T-cell (primary cell): ENCODE data around the gene INMT. TPM values are rescaled to one million over a fixed set of nuclear protein-coding genes. Genes with fewer than 3 reads are reported as not detected.

Experiments
- ATAC-seq, 4 experiments: fragments of 200-7000 bp in 3 of 4; fragments of 150-1000 bp in 1 of 4; cut with Tn5 transposase; replicated peaks in 1 of 4; 1 replicate in 3 of 4; 2 replicates in 1 of 4; pipeline ENCODE4 v1.10.0; 2021; ENCODE audit warnings: moderate library complexity in 3 of 4, mild to moderate bottlenecking in 2 of 4, moderate number of reproducible peaks in 1 of 4
- CTCF ChIA-PET, 2 donors: fragments of 300-600 bp; sonication (Branson Sonifier 250); formaldehyde crosslinking; loops; one replicate each; lab custom pipeline; 2022; ENCODE audit warnings: antibody characterized with exemption in 2 of 2; lab: Charles Lee
- POLR2A ChIA-PET, 2 donors: fragments of 300-600 bp; sonication (Branson Sonifier 250); formaldehyde crosslinking; loops; one replicate each; lab custom pipeline; 2022; ENCODE audit warnings: antibody characterized with exemption in 2 of 2; lab: Charles Lee
- DNase-seq, 35 experiments: peaks; one replicate each; pipeline versions ENCODE4 v3.0.0 to v3.0.0-alpha.2; 2013 to 2023
- H3K27ac ChIP-seq: one replicate; pipeline ENCODE4 v1.5.1; 2013; ENCODE audit warnings: low read length
- H3K27me3 ChIP-seq, 2 experiments: replicated peaks in 1 of 2; 1 replicate in 1 of 2; 2 replicates in 1 of 2; pipeline versions ENCODE4 v1.6.1 to v1.7.0; 2013; ENCODE audit warnings: low read length in 1 of 2, mixed read lengths in 1 of 2; ENCODE audit not compliant: control insufficient read depth in 2 of 2, insufficient read depth in 2 of 2; ENCODE audit errors: extremely low read depth in 1 of 2
- H3K36me3 ChIP-seq, 2 donors: 1 replicate in 1 of 2; 2 replicates in 1 of 2; pipeline versions ENCODE4 v1.6.1 to v1.7.0; 2013; ENCODE audit warnings: low read length in 1 of 2; ENCODE audit not compliant: control insufficient read depth in 2 of 2, insufficient read depth in 1 of 2; ENCODE audit errors: extremely low read depth in 1 of 2
- H3K4me1 ChIP-seq, 2 experiments: 1 replicate in 1 of 2; 2 replicates in 1 of 2; pipeline versions ENCODE4 v1.6.1 to v1.7.0; 2013; ENCODE audit warnings: low read length in 2 of 2, mixed read lengths in 1 of 2; ENCODE audit not compliant: insufficient read depth in 2 of 2, control insufficient read depth in 1 of 2; ENCODE audit errors: extremely low read depth in 1 of 2
- H3K4me3 ChIP-seq, 2 donors: 1 replicate in 1 of 2; 2 replicates in 1 of 2; pipeline versions ENCODE4 v1.5.1 to v1.7.0; 2013; ENCODE audit warnings: mild to moderate bottlenecking in 2 of 2, low read length in 1 of 2, moderate library complexity in 1 of 2; ENCODE audit not compliant: control insufficient read depth in 1 of 2; ENCODE audit errors: extremely low read depth in 1 of 2
- H3K9me3 ChIP-seq: 2 replicates; pipeline ENCODE4 v1.7.0; 2013
- H3K27ac Mint-ChIP-seq, 2 donors: one replicate each; pipeline ENCODE4 v1.8.0; 2020 to 2021; ENCODE audit warnings: mild to moderate bottlenecking in 2 of 2, mixed read lengths in 2 of 2
- H3K27me3 Mint-ChIP-seq, 2 donors: one replicate each; pipeline ENCODE4 v1.8.0; 2021 to 2022; ENCODE audit warnings: mixed read lengths in 2 of 2
- H3K36me3 Mint-ChIP-seq: one replicate; pipeline ENCODE4 v1.8.0; 2021; ENCODE audit warnings: mixed read lengths
- H3K4me1 Mint-ChIP-seq, 3 donors: one replicate each; pipeline ENCODE4 v1.8.0; 2020 to 2022; ENCODE audit warnings: mixed read lengths in 3 of 3, mild to moderate bottlenecking in 1 of 3
- H3K4me3 Mint-ChIP-seq, 3 donors: one replicate each; pipeline ENCODE4 v1.8.0; 2020 to 2022; ENCODE audit warnings: mild to moderate bottlenecking in 3 of 3, mixed read lengths in 3 of 3, moderate library complexity in 3 of 3
- H3K9me3 Mint-ChIP-seq, 3 donors: one replicate each; pipeline ENCODE4 v1.8.0; 2020 to 2022; ENCODE audit warnings: mixed read lengths in 3 of 3
- WGBS: methylation state at CpG from one replicate; pipeline ENCODE4 v1.1.5; 2013; ENCODE audit warnings: missing lambda C conversion rate; ENCODE audit not compliant: insufficient coverage; 5-methylcytosine and 5-hydroxymethylcytosine counted together
- total RNA-seq, 35 experiments: library from RNA in 6 of 35; stranded (reverse) in 6 of 35; fragments of 120-200 nt in 1 of 35; gene quantifications; one replicate each; pipeline versions ENCODE4 v1.2.1 to v1.2.4 and lab custom pipeline; 2013 to 2026

The INMT gene
- total RNA-seq, 5 donors from 2014 or later (not counting 1 experiment from before 2014, with no cell fraction given): 0.14 to 1.7 (median 0.75) TPM

DNA sequence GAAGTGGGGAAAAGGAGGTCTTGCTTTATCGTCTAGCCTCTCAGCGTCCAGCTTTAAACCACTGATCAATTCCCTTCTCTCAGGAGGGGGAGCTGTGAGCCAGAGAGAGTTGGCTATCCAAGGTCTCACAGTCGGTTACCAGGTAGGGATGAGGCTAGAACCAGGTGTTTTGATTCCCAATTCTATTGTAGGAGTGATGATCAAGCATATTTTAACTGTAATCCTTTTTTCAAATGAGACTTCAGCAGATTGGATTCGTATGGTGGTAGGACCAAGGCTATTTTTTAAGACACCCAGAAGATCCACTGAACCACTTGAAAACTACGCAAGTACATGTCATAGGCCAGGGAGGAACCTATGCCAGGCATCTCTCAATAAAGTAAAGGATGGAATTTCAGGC, 27.6 kb downstream of the INMT start:
- H3K36me3 Mint-ChIP-seq: peaks cover 11% of the 10 kb centered on the region
- no peaks in the 10 kb centered on the region for H3K4me1 Mint-ChIP-seq
- ATAC-seq: no peak
- POLR2A ChIA-PET: no interaction called here
- no peaks in the 10 kb centered on the region for H3K27me3 Mint-ChIP-seq
- CTCF ChIA-PET: no interaction called here
- Histone ChIP-seq H3K9me3 (no peaks in the 10 kb centered on the region), H3K27me3 (no peaks in the 10 kb centered on the region), H3K4me3 (no peak overlapping the region), H3K36me3 (peaks cover 0 to 5% of the 10 kb centered on the region in 2 donors), H3K4me1 (no peaks in the 10 kb centered on the region), H3K27ac (no peak overlapping the region)
- no CpG with 5 or more reads among the region's 5 CpGs for WGBS
- no peaks in the 10 kb centered on the region for H3K9me3 Mint-ChIP-seq
- no peak for DNase-seq
- no peak overlapping the region for H3K4me3 Mint-ChIP-seq
- no peak overlapping the region for H3K27ac Mint-ChIP-seq

DNA sequence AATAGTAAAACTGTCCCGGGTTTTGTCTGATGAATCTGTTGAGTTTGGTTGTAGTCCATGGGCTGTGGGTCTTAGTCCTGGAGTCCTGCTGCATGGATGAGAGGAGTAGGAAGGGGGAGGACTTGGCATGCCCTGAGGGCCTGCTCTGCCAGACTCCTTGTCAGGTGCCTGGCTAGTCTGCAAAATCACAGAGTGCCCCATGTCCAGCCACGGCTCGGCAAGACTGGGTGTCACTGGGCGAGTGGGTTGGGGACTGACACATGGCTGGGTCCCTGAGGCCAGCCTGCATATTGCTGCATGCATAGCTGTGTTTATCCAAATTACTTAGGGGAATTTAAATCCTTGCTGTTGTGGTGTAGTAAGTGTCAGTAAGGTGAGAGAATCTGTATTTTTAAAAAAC, 29.0 kb downstream of the INMT start:
- Mint-ChIP-seq H3K27me3 (no peaks in the 10 kb centered on the region), H3K4me1 (no peaks in the 10 kb centered on the region), H3K36me3 (peaks cover 16% of the 10 kb centered on the region), H3K27ac (no peak overlapping the region), H3K4me3 (no peak overlapping the region), H3K9me3 (no peaks in the 10 kb centered on the region)
- WGBS: 94% methylated on average over 4 of the region's 4 CpGs
- Histone ChIP-seq H3K36me3 (peaks cover 0 to 5% of the 10 kb centered on the region in 2 donors), H3K27me3 (no peaks in the 10 kb centered on the region), H3K4me1 (no peaks in the 10 kb centered on the region), H3K27ac (no peak overlapping the region), H3K4me3 (no peak overlapping the region), H3K9me3 (no peaks in the 10 kb centered on the region)
- ATAC-seq (no peak), DNase-seq (no peak)
- ChIA-PET CTCF (no interaction called here), POLR2A (interaction anchor here in 1 of 2 donors (0.6 kb wide), 1 partner anchor 24 kb away, joined by 3 read pairs; no protein-coding TSS in a partner anchor)

DNA sequence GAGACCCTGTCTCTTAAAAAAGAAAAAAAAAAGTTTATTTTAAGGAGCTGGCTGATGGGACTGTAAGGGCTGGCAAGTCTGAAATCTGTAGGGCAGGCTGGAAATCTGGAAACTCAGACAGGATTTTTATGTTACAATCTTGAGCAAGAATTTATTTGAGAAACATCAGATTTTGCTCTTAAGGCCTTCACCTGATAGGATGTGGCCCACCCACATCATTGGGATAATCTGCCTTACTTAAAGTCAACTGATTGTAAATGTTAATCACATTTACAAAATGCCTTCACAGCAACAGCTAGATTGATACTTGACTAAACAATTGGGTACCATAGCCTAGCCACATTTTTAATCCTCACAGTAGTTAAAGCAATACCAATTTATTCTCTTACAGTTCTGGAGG, 30.8 kb downstream of the INMT start:
- H3K27me3 Mint-ChIP-seq: no peaks in the 10 kb centered on the region
- no peaks in the 10 kb centered on the region for H3K9me3 Mint-ChIP-seq
- Histone ChIP-seq H3K27ac (no peak overlapping the region), H3K36me3 (peaks cover 0 to 5% of the 10 kb centered on the region in 2 donors), H3K4me3 (no peak overlapping the region), H3K4me1 (no peaks in the 10 kb centered on the region), H3K9me3 (no peaks in the 10 kb centered on the region), H3K27me3 (no peaks in the 10 kb centered on the region)
- ChIA-PET POLR2A (no interaction called here), CTCF (interaction anchor here in 1 of 2 donors (0.7 kb wide), 1 partner anchor 847 kb away, joined by 3 read pairs; no protein-coding TSS in a partner anchor)
- peaks cover 19% of the 10 kb centered on the region for H3K36me3 Mint-ChIP-seq
- H3K27ac Mint-ChIP-seq: no peak overlapping the region
- H3K4me1 Mint-ChIP-seq: no peaks in the 10 kb centered on the region
- ATAC-seq: no peak
- no peak for DNase-seq
- no peak overlapping the region for H3K4me3 Mint-ChIP-seq

DNA sequence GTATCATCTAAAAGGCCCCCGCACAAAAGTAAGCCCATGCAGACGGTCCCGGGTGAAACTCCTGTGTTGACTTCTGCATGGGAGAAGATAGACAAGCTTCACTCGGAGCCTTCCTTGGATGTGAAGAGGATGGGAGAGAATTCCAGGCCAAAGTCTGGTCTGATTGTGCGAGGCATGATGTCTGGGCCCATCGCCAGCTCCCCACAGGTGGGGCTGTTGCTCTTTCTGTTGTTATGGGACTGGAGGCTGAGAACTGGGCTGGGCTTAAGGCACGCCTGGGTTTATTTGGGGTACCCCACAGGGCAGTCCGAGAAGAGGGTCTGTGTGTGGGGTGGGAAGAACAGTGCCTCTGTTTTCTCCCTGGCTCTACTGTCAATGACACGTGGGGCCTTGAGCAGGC, 33.9 kb downstream of the INMT start:
- Histone ChIP-seq H3K4me1 (no peaks in the 10 kb centered on the region), H3K9me3 (no peaks in the 10 kb centered on the region), H3K27ac (no peak overlapping the region), H3K36me3 (no peaks in the 10 kb centered on the region), H3K4me3 (no peak overlapping the region), H3K27me3 (no peaks in the 10 kb centered on the region)
- ChIA-PET POLR2A (no interaction called here), CTCF (no interaction called here)
- Mint-ChIP-seq H3K9me3 (no peaks in the 10 kb centered on the region), H3K27ac (no peak overlapping the region), H3K4me3 (no peak overlapping the region), H3K36me3 (peaks cover 13% of the 10 kb centered on the region), H3K27me3 (no peaks in the 10 kb centered on the region), H3K4me1 (no peaks in the 10 kb centered on the region)
- ATAC-seq: no peak
- no peak for DNase-seq
- WGBS: 88% methylated on average over 9 of the region's 9 CpGs

DNA sequence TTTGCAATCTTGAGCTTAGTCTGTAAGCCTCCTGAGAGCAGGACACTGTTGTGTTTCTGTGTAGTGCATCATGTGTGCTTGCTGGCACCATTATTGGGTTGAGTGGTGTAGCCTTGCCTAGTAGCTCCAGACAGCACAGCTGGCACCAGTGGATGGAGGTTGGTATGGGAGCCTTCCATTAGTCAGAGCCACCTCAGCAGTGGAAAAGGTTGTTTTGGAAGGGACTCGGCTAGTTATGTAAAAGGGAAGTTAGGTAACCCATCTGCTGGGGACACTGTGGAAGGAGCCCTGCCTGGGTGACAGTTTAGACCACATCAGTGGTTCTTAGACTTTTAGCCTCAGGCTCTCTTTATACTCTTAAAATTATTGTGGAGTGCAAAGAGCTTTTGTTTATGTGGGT, 35.6 kb downstream of the INMT start:
- H3K36me3 ChIP-seq: no peaks in the 10 kb centered on the region
- POLR2A ChIA-PET: no interaction called here
- 80% methylated on average over 1 of the region's 1 CpG for WGBS
- Mint-ChIP-seq H3K4me3 (no peak overlapping the region), H3K9me3 (no peaks in the 10 kb centered on the region), H3K36me3 (peaks cover 13% of the 10 kb centered on the region), H3K27me3 (no peaks in the 10 kb centered on the region), H3K27ac (no peak overlapping the region), H3K4me1 (no peaks in the 10 kb centered on the region)
- H3K27ac ChIP-seq: no peak overlapping the region
- no peaks in the 10 kb centered on the region for H3K4me1 ChIP-seq
- CTCF ChIA-PET: no interaction called here
- no peaks in the 10 kb centered on the region for H3K9me3 ChIP-seq
- H3K27me3 ChIP-seq: no peaks in the 10 kb centered on the region
- ATAC-seq (no peak), DNase-seq (no peak)
- H3K4me3 ChIP-seq: no peak overlapping the region

DNA sequence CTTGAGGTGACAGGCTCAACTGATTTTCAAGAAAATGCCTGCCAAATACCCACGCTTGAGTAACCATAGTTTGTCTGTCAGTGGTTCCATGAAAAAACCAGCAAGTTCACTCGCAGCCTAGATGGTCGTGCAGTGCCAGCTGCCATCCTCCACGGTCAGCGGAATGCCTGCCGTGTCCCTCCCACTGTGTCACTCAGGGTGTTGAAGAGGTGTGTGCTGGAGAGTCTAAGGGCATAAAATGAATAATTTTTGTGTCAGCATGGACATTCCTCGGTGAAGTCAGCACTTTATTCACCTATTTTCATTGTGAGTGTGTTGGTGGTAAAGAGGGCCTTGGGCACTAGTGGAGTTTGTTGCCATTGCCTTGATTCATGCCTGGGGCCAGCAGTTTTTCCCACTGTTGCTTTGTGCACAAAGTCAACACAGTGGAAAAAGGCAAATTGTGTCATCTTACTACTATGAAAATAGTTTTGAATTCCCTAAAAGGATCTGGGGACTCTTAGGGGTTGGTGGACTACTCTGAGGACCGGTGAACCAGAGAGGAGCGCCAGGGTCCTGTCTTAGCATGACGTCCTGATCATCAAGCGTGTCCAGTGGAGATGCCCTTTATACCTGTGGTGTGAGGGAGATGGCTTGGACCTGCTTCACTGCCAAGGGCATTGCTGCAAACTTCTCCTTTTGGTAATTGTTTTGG, 36.9 kb downstream of the INMT start:
- peaks cover 8% of the 10 kb centered on the region for H3K36me3 Mint-ChIP-seq
- no peaks in the 10 kb centered on the region for H3K9me3 ChIP-seq
- WGBS: 90% methylated on average over 8 of the region's 11 CpGs
- CTCF ChIA-PET: interaction anchor here in 1 of 2 donors (0.6 kb wide), 1 partner anchor 736 kb away, joined by 3 read pairs; no protein-coding TSS in a partner anchor
- H3K4me3 ChIP-seq: no peak overlapping the region
- POLR2A ChIA-PET: no interaction called here
- DNase-seq (no peak), ATAC-seq (no peak)
- H3K4me1 Mint-ChIP-seq: no peaks in the 10 kb centered on the region
- H3K4me1 ChIP-seq: no peaks in the 10 kb centered on the region
- no peak overlapping the region for H3K27ac Mint-ChIP-seq
- no peaks in the 10 kb centered on the region for H3K36me3 ChIP-seq
- no peak overlapping the region for H3K27ac ChIP-seq
- no peaks in the 10 kb centered on the region for H3K27me3 ChIP-seq
- no peak overlapping the region for H3K4me3 Mint-ChIP-seq
- H3K9me3 Mint-ChIP-seq: no peaks in the 10 kb centered on the region
- H3K27me3 Mint-ChIP-seq: no peaks in the 10 kb centered on the region
